Measurements from ENCODE around the gene DST.

GRCh38 chr6:56669041-56669440 is 26.4 kb upstream of the DST start:
- no peak for TF ChIP-seq CTCF (conservative IDR thresholded peaks at IDR 0.05; ENCODE audit: low read depth, low read length)
- no peak for TF ChIP-seq EZH2 (IDR thresholded peaks at IDR 0.05; ENCODE audit: borderline replicate concordance, low read depth, low read length, poor library complexity, severe bottlenecking)
